ENCODE measurements around the gene PIPOX.

The PIPOX gene

GRCh38 chr17:29012535-29012934, 30.4 kb upstream of the PIPOX start:
- Histone ChIP-seq H4K91ac (ENCODE audit: low read depth, low read length, poor library complexity) (no peak overlapping the region), H3K4me3 (ENCODE audit: low read length in 2 of 2) (no peak overlapping the region), H4K8ac (ENCODE audit: low read depth, low read length) (no peak overlapping the region), H2AFZ (ENCODE audit: low read length) (no peak overlapping the region), H2BK5ac (ENCODE audit: low read length) (no peak overlapping the region), H3K4ac (ENCODE audit: low read length) (no peak overlapping the region), H3K36me3 (replicated peaks in 1 of 2; ENCODE audit: control insufficient read depth in 2 of 2, insufficient read depth in 2 of 2, low read length in 2 of 2) (no peaks in the 10 kb centered on the region), H2BK120ac (ENCODE audit: low read depth, low read length) (no peak overlapping the region), H2BK15ac (ENCODE audit: low read length) (no peak overlapping the region), H3K79me1 (ENCODE audit: low read depth, low read length) (no peaks in the 10 kb centered on the region), H3K14ac (ENCODE audit: low read length) (no peak overlapping the region), H2AK5ac (ENCODE audit: low read depth, low read length) (no peak overlapping the region), H2BK12ac (ENCODE audit: low read length) (no peak overlapping the region), H3K4me1 (ENCODE audit: control insufficient read depth in 2 of 2, insufficient read depth in 1 of 2, low read depth in 1 of 2, low read length in 2 of 2) (peaks cover 1 to 10% of the 10 kb centered on the region in 2 donors), H3K4me2 (ENCODE audit: insufficient read depth, low read length, poor library complexity, severe bottlenecking) (no peak overlapping the region), H3K18ac (ENCODE audit: low read length) (no peak overlapping the region), H3K23ac (ENCODE audit: low read depth, low read length, poor library complexity) (no peak overlapping the region), H3K9me3 (replicated peaks in 1 of 2; ENCODE audit: control insufficient read depth in 2 of 2, insufficient read depth in 1 of 2, low read depth in 1 of 2, low read length in 2 of 2) (no peaks in the 10 kb centered on the region), H3K27me3 (ENCODE audit: control insufficient read depth in 3 of 3, insufficient read depth in 3 of 3, low read depth in 1 of 3, low read length in 3 of 3) (peaks cover 0 to 12% (median 0%) of the 10 kb centered on the region in 3 experiments), H3K9ac (ENCODE audit: low read depth, low read length, poor library complexity) (no peak overlapping the region), H3K27ac (replicated peaks; ENCODE audit: low read length) (no peak overlapping the region)
- WGBS, 2 donors (ENCODE audit: extremely low coverage in 2 of 2, insufficient read length in 2 of 2, insufficient replicate concordance in 1 of 2), result no CpG with 5 or more reads among the region's 1 CpG
- no peak for DNase-seq (ENCODE audit: low spot score)

- Histone ChIP-seq H3K27me3 (ENCODE audit: control insufficient read depth in 3 of 3, insufficient read depth in 3 of 3, low read depth in 1 of 3, low read length in 3 of 3) (no peaks in the 10 kb centered on the region), H3K4me1 (ENCODE audit: control insufficient read depth in 2 of 2, insufficient read depth in 1 of 2, low read depth in 1 of 2, low read length in 2 of 2) (peaks cover 9 to 15% of the 10 kb centered on the region in 2 donors), H2BK15ac (ENCODE audit: low read length) (no peak overlapping the region), H3K27ac (replicated peaks; ENCODE audit: low read length) (no peak overlapping the region), H3K79me1 (ENCODE audit: low read depth, low read length) (no peaks in the 10 kb centered on the region), H3K4ac (ENCODE audit: low read length) (no peak overlapping the region), H2AK5ac (ENCODE audit: low read depth, low read length) (no peak overlapping the region), H4K8ac (ENCODE audit: low read depth, low read length) (no peak overlapping the region), H2BK12ac (ENCODE audit: low read length) (no peak overlapping the region), H3K14ac (ENCODE audit: low read length) (no peak overlapping the region), H4K91ac (ENCODE audit: low read depth, low read length, poor library complexity) (no peak overlapping the region), H3K23ac (ENCODE audit: low read depth, low read length, poor library complexity) (no peak overlapping the region), H2BK5ac (ENCODE audit: low read length) (no peak overlapping the region), H3K4me2 (ENCODE audit: insufficient read depth, low read length, poor library complexity, severe bottlenecking) (no peak overlapping the region), H3K9me3 (replicated peaks in 1 of 2; ENCODE audit: control insufficient read depth in 2 of 2, insufficient read depth in 1 of 2, low read depth in 1 of 2, low read length in 2 of 2) (no peaks in the 10 kb centered on the region), H2AFZ (ENCODE audit: low read length) (peak overlapping the region; percentile 7), H2BK120ac (ENCODE audit: low read depth, low read length) (no peak overlapping the region), H3K4me3 (ENCODE audit: low read length in 2 of 2) (no peak overlapping the region), H3K9ac (ENCODE audit: low read depth, low read length, poor library complexity) (no peak overlapping the region), H3K18ac (ENCODE audit: low read length) (no peak overlapping the region), H3K36me3 (replicated peaks in 1 of 2; ENCODE audit: control insufficient read depth in 2 of 2, insufficient read depth in 2 of 2, low read length in 2 of 2) (no peaks in the 10 kb centered on the region)
- no CpG with 5 or more reads among the region's 5 CpGs for WGBS, 2 donors (ENCODE audit: extremely low coverage in 2 of 2, insufficient read length in 2 of 2, insufficient replicate concordance in 1 of 2)
- no peak for DNase-seq (ENCODE audit: low spot score)
Measured at GRCh38 chr17:29014716-29015115, 28.2 kb upstream of the PIPOX start.

- H3K23ac ChIP-seq (ENCODE audit: low read depth, low read length, poor library complexity), result no peak overlapping the region
- no peak overlapping the region for H4K8ac ChIP-seq (ENCODE audit: low read depth, low read length)
- no peak overlapping the region for H4K91ac ChIP-seq (ENCODE audit: low read depth, low read length, poor library complexity)
- H2BK5ac ChIP-seq (ENCODE audit: low read length), result no peak overlapping the region
- H2BK120ac ChIP-seq (ENCODE audit: low read depth, low read length), result no peak overlapping the region
- H3K79me1 ChIP-seq (ENCODE audit: low read depth, low read length), result no peaks in the 10 kb centered on the region
- no peak overlapping the region for H2AFZ ChIP-seq (ENCODE audit: low read length)
- H3K9ac ChIP-seq (ENCODE audit: low read depth, low read length, poor library complexity), result no peak overlapping the region
- no peak overlapping the region for H2BK12ac ChIP-seq (ENCODE audit: low read length)
- H3K36me3 ChIP-seq (replicated peaks in 1 of 2; ENCODE audit: control insufficient read depth in 2 of 2, insufficient read depth in 2 of 2, low read length in 2 of 2), result no peaks in the 10 kb centered on the region
- H3K4me3 ChIP-seq (ENCODE audit: low read length in 2 of 2), result no peak overlapping the region
- H3K27ac ChIP-seq (replicated peaks; ENCODE audit: low read length), result no peak overlapping the region
- peaks cover 11 to 15% of the 10 kb centered on the region in 2 donors for H3K4me1 ChIP-seq (ENCODE audit: control insufficient read depth in 2 of 2, insufficient read depth in 1 of 2, low read depth in 1 of 2, low read length in 2 of 2)
- H2BK15ac ChIP-seq (ENCODE audit: low read length), result no peak overlapping the region
- no peak overlapping the region for H3K14ac ChIP-seq (ENCODE audit: low read length)
- WGBS, 2 donors (ENCODE audit: extremely low coverage in 2 of 2, insufficient read length in 2 of 2, insufficient replicate concordance in 1 of 2), result no CpG with 5 or more reads among the region's 13 CpGs
- H3K9me3 ChIP-seq (replicated peaks in 1 of 2; ENCODE audit: control insufficient read depth in 2 of 2, insufficient read depth in 1 of 2, low read depth in 1 of 2, low read length in 2 of 2), result no peaks in the 10 kb centered on the region
- H3K4me2 ChIP-seq (ENCODE audit: insufficient read depth, low read length, poor library complexity, severe bottlenecking), result no peak overlapping the region
- no peak for DNase-seq (ENCODE audit: low spot score)
- H3K18ac ChIP-seq (ENCODE audit: low read length), result no peak overlapping the region
- H2AK5ac ChIP-seq (ENCODE audit: low read depth, low read length), result no peak overlapping the region
- H3K4ac ChIP-seq (ENCODE audit: low read length), result no peak overlapping the region
- no peaks in the 10 kb centered on the region for H3K27me3 ChIP-seq (ENCODE audit: control insufficient read depth in 3 of 3, insufficient read depth in 3 of 3, low read depth in 1 of 3, low read length in 3 of 3)
Measured at GRCh38 chr17:29016345-29017210, 26.4 kb upstream of the PIPOX start.

- no peak overlapping the region for H3K4me2 ChIP-seq (ENCODE audit: insufficient read depth, low read length, poor library complexity, severe bottlenecking)
- H3K4me1 ChIP-seq (ENCODE audit: control insufficient read depth in 2 of 2, insufficient read depth in 1 of 2, low read depth in 1 of 2, low read length in 2 of 2), result peaks cover 11 to 15% of the 10 kb centered on the region in 2 donors
- no peak overlapping the region for H3K4ac ChIP-seq (ENCODE audit: low read length)
- no peak overlapping the region for H4K8ac ChIP-seq (ENCODE audit: low read depth, low read length)
- no peak overlapping the region for H3K27ac ChIP-seq (replicated peaks; ENCODE audit: low read length)
- peak overlapping the region; percentile 55 for H2AFZ ChIP-seq (ENCODE audit: low read length)
- no peak overlapping the region for H3K4me3 ChIP-seq (ENCODE audit: low read length in 2 of 2)
- no peaks in the 10 kb centered on the region for H3K9me3 ChIP-seq (replicated peaks in 1 of 2; ENCODE audit: control insufficient read depth in 2 of 2, insufficient read depth in 1 of 2, low read depth in 1 of 2, low read length in 2 of 2)
- peak overlapping the region; percentile 0 for H3K14ac ChIP-seq (ENCODE audit: low read length)
- no peaks in the 10 kb centered on the region for H3K27me3 ChIP-seq (ENCODE audit: control insufficient read depth in 3 of 3, insufficient read depth in 3 of 3, low read depth in 1 of 3, low read length in 3 of 3)
- no peak overlapping the region for H2AK5ac ChIP-seq (ENCODE audit: low read depth, low read length)
- H3K18ac ChIP-seq (ENCODE audit: low read length), result peak overlapping the region; percentile 39
- H2BK5ac ChIP-seq (ENCODE audit: low read length), result no peak overlapping the region
- H2BK15ac ChIP-seq (ENCODE audit: low read length), result no peak overlapping the region
- no peak overlapping the region for H3K23ac ChIP-seq (ENCODE audit: low read depth, low read length, poor library complexity)
- DNase-seq (ENCODE audit: low spot score), result no peak
- H3K9ac ChIP-seq (ENCODE audit: low read depth, low read length, poor library complexity), result no peak overlapping the region
- H3K36me3 ChIP-seq (replicated peaks in 1 of 2; ENCODE audit: control insufficient read depth in 2 of 2, insufficient read depth in 2 of 2, low read length in 2 of 2), result no peaks in the 10 kb centered on the region
- no peak overlapping the region for H2BK12ac ChIP-seq (ENCODE audit: low read length)
- H4K91ac ChIP-seq (ENCODE audit: low read depth, low read length, poor library complexity), result no peak overlapping the region
- no CpG with 5 or more reads among the region's 6 CpGs for WGBS, 2 donors (ENCODE audit: extremely low coverage in 2 of 2, insufficient read length in 2 of 2, insufficient replicate concordance in 1 of 2)
- H2BK120ac ChIP-seq (ENCODE audit: low read depth, low read length), result no peak overlapping the region
- no peaks in the 10 kb centered on the region for H3K79me1 ChIP-seq (ENCODE audit: low read depth, low read length)
Measured at GRCh38 chr17:29018788-29019474, 24.0 kb upstream of the PIPOX start.

Data from neuronal stem cell (in vitro differentiated cells).